Activated T-helper 2 cell treated with anti-CD3 and anti-CD28 coated beads, Interferon-gamma antibody, Interleukin-2, Interleukin-4, amounts not matched to agents 10 μg/mL and 5 μg/mL and 100 μg/mL, durations not matched to agents 14 hours and 24 hours and 36 hours (primary cell): Measurements from ENCODE around the gene FOXR1. TPM values are rescaled to one million over a fixed set of nuclear protein-coding genes. Genes with fewer than 3 reads are reported as not detected.

ENCODE experiments used
- DNase-seq: peaks from one replicate; pipeline ENCODE4 v3.0.0; 2021; ENCODE audit warnings: low spot score
- H3K27ac Mint-ChIP-seq: one replicate; pipeline ENCODE4 v1.8.0; 2021; ENCODE audit warnings: mixed read lengths
- H3K27me3 Mint-ChIP-seq: one replicate; pipeline ENCODE4 v1.8.0; 2021; ENCODE audit warnings: low read depth, mixed read lengths
- H3K36me3 Mint-ChIP-seq: one replicate; pipeline ENCODE4 v1.8.0; 2021; ENCODE audit warnings: low read depth, mixed read lengths
- H3K4me1 Mint-ChIP-seq: one replicate; pipeline ENCODE4 v1.8.0; 2021; ENCODE audit warnings: low read depth, mixed read lengths
- H3K4me3 Mint-ChIP-seq: one replicate; pipeline ENCODE4 v1.8.0; 2021; ENCODE audit warnings: low read depth, mild to moderate bottlenecking, moderate library complexity, mixed read lengths
- H3K9me3 Mint-ChIP-seq: one replicate; pipeline ENCODE4 v1.8.0; 2021; ENCODE audit warnings: mixed read lengths
- intact Hi-C: fragments of 100-400 bp; cut with micrococcal nuclease; formaldehyde crosslinking; loops from one replicate; pipeline ENCODE4 v1.15.1; 2023
- total RNA-seq: library from RNA; stranded (reverse); gene quantifications from 2 replicates; pipeline ENCODE4 v1.2.3, GENCODE V29; 2022

Gene FOXR1, protein sequence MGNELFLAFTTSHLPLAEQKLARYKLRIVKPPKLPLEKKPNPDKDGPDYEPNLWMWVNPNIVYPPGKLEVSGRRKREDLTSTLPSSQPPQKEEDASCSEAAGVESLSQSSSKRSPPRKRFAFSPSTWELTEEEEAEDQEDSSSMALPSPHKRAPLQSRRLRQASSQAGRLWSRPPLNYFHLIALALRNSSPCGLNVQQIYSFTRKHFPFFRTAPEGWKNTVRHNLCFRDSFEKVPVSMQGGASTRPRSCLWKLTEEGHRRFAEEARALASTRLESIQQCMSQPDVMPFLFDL
- total RNA-seq = not detected in 2 replicates

DNA sequence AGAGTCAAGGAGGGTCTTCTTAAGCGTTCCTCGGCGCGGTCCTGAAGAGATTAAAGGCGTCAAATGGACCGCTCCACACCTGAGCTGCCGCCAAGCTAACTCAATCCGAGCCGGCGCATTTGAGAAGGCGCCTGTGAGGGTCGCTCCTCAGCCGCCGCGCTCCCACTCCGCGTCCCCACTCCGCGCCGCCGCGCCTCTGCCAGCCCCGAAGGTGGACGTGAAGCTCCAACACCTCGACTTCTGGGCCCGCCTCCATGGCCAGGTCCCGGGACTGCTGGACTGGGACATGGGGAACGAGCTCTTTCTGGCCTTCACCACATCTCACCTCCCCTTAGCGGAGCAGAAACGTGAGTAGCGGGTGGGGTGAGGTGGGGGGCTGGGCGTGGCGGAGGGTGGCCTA, at the start of gene FOXR1:
Gene FOXR1 (plus strand): TSS at position 116 of the 400 bp plus-strand sequence. CDS start 171 bp downstream, at position 287.
- Mint-ChIP-seq H3K9me3 (no peaks in the 10 kb centered on the region), H3K4me1 (no peaks in the 10 kb centered on the region), H3K27ac (no peak within 1 kb of the TSS), H3K27me3 (peaks cover 21% of the 10 kb centered on the region), H3K4me3 (no peak within 1 kb of the TSS), H3K36me3 (no peaks in the 10 kb centered on the region)
- intact Hi-C loops = no loop called here
- DNase-seq = no peak

- H3K27me3 Mint-ChIP-seq = no peaks in the 10 kb centered on the region
- intact Hi-C loops = no loop called here
- no peak overlapping the region for H3K27ac Mint-ChIP-seq
- H3K36me3 Mint-ChIP-seq = peaks cover 5% of the 10 kb centered on the region
- peak overlapping the region; percentile 19 for H3K4me3 Mint-ChIP-seq
- peaks cover 69% of the 10 kb centered on the region for H3K4me1 Mint-ChIP-seq
- H3K9me3 Mint-ChIP-seq = no peaks in the 10 kb centered on the region
- DNase-seq = no peak
Measured at GRCh38 chr11:118921929-118922744, 49.4 kb upstream of the FOXR1 start.

DNA sequence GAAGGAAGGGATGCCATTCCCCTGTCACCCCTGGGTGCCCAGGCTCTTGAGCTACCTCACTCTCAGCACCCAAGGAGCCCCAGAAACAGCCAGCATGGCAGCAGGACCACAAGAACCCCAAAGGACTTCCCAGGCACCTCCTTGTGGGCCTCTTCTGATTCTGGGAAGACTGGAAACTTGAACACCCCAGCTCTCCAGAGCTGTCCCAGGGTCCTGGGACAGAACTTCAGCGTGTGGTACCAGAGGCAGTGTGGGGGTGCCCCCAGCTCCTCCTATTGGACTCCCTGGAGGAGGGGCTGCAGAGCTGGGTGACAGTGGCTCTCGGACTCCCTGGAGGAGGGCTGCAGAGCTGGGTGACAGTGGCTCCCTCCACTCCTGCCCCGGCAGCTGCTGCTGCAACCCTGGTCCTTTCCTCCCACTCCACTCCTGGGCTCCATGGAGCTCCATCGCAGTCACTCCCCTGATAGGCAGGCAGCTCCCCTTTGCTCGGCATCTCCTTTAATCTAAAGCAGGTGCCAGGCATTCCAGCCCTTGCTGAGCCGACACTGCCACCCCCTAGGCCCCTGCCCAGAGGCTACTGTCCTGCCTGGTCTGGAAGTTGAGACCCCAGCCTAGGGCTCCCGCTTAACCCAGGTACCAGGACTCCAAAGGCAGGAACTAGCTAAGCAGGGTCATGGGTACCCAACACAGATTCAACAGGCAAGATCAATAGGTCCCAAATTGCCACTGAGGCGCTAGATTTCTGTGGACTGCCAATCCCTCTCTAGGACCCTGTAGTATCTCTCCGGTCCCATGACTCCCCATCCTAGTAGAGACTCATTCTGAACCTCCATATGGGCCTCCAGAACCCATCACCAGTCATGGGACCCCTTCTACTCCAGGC, 48.6 kb upstream of the FOXR1 start:
- Mint-ChIP-seq H3K4me1 (peaks cover 67% of the 10 kb centered on the region), H3K4me3 (peak overlapping the region; percentile 79)
- DNase-seq = no peak

DNA sequence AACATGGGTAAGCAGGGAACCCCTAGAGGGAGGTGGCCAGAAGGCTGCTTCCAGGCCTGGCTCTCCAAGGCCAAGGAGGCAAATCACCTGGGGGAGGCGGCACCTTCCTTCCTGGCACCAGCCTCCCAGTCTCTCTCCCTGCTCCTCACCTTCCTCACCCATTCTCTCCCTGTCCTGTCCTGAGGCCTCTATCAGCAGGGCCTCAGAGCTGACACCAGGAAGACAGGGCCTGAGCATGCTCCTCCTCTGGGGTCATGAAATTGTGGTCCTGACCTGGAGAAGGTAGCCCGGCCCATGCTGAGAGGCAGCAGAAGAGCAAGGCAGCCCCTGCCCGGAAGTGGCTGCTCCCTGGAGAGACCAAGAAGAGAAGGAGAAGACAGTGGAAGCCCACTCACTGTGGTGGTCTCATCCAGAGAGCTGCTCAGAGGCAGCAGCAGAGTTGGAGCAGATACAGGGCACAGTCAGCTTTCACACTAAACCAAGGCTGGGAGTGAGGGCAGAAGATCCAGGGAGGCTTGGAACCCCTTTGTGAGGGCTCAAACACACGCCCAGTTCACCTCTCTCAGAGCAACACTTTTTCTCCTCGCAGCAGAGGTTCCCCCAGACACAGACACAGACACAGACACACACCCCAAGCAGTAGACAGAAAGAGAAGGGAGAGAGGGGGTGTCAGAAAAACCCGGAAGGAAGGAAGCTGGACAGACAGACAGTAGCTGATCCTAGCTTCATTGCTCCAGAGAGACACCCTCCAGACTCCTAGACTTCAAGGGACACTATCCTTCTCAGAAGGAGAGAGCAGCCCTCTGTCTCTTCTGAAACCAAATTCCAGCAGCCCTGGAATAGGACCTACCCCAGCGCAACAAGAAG, 47.6 kb upstream of the FOXR1 start:
- Mint-ChIP-seq H3K36me3 (no peaks in the 10 kb centered on the region), H3K4me1 (peaks cover 64% of the 10 kb centered on the region), H3K27me3 (no peaks in the 10 kb centered on the region), H3K4me3 (peak overlapping the region; percentile 79), H3K9me3 (no peaks in the 10 kb centered on the region), H3K27ac (peak overlapping the region; percentile 72)
- intact Hi-C loops = no loop called here
- DNase-seq = no peak

More for the DNA sequence above, 48.6 kb upstream of the FOXR1 start:
- Mint-ChIP-seq H3K27ac (peak overlapping the region; percentile 72), H3K27me3 (no peaks in the 10 kb centered on the region), H3K36me3 (no peaks in the 10 kb centered on the region), H3K9me3 (no peaks in the 10 kb centered on the region)
- intact Hi-C loops = no loop called here

DNA sequence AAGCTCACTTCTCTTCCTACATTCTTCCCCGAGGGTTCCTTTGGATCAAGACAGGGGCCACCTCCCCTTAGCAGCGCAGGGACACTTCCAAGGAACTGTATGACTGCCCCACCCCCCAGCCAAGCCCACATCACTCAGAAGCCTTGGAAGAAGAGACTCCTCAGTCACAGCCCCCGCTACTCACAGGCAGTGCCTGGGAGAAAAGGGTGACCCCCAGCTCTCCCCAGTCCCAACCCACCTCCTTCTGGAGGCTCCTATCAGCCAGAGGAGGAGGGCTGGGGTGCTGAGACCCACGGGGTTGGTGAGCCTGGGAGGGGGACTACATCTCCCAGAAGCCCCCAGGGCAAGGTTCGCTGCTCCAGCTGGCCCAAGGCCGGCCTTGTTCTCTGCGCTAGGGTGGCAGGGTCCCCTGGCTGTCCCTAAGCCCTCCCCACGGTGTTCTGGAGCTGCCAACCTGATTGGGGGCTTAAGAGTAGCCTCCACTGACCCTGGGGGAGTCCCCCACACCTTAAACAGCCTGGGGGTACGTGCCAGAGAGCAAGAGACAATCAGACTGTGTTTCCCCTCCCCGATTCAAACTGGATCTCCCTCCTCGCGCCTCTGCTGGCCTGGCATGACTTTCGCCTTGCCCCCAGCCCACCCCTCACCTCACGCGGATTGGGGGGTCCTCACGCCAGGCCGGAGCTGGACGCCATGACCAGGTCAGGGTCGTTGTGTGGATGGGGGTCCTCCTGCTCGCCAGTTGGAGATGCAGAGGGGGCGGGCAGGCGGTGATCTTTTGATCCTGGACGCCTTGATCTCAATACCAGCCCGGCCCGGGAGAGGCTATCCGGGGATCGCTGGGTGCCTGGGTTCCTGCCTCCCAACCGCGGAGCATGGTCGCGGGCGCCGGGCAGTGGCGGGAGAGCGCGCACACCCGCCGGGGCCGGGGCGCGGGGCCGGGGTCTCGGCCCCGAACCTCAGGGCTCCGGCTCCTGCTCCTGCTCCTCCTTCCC, 46.7 kb upstream of the FOXR1 start:
- peak overlapping the region; percentile 79 for H3K4me3 Mint-ChIP-seq
- H3K9me3 Mint-ChIP-seq = no peaks in the 10 kb centered on the region
- no peaks in the 10 kb centered on the region for H3K27me3 Mint-ChIP-seq
- H3K4me1 Mint-ChIP-seq = peaks cover 55% of the 10 kb centered on the region
- peak overlapping the region; percentile 72 for H3K27ac Mint-ChIP-seq
- H3K36me3 Mint-ChIP-seq = no peaks in the 10 kb centered on the region
- DNase-seq = peak; percentile 45
- intact Hi-C loops = loop anchor here (5.0 kb wide), 2 partner anchors 92 to 177 kb away; partner anchors contain the start of genes DPAGT1, RPS25 and TRAPPC4

GRCh38 chr11:118927554-118928100, 43.9 kb upstream of the FOXR1 start:
- H3K36me3 Mint-ChIP-seq = no peaks in the 10 kb centered on the region
- peak overlapping the region; percentile 91 for H3K27ac Mint-ChIP-seq
- intact Hi-C loops = loop anchor here (1.0 to 5.0 kb wide), 8 partner anchors 9 to 237 kb away; partner anchors contain the start of genes CENATAC, CXCR5, DPAGT1 and RPS25
- peak overlapping the region; percentile 84 for H3K4me3 Mint-ChIP-seq
- H3K27me3 Mint-ChIP-seq = no peaks in the 10 kb centered on the region
- DNase-seq = no peak
- no peaks in the 10 kb centered on the region for H3K9me3 Mint-ChIP-seq
- peaks cover 50% of the 10 kb centered on the region for H3K4me1 Mint-ChIP-seq

GRCh38 chr11:118928101-118928869, 43.3 kb upstream of the FOXR1 start:
- no peaks in the 10 kb centered on the region for H3K9me3 Mint-ChIP-seq
- intact Hi-C loops = loop anchor here (1.0 to 5.0 kb wide), 8 partner anchors 10 to 238 kb away; partner anchors contain the start of genes CENATAC, CXCR5, DPAGT1 and RPS25
- peak; percentile 86 for DNase-seq
- H3K4me3 Mint-ChIP-seq = peak overlapping the region; percentile 84
- H3K36me3 Mint-ChIP-seq = no peaks in the 10 kb centered on the region
- H3K27me3 Mint-ChIP-seq = no peaks in the 10 kb centered on the region
- peak overlapping the region; percentile 91 for H3K27ac Mint-ChIP-seq
- peaks cover 46% of the 10 kb centered on the region for H3K4me1 Mint-ChIP-seq

- intact Hi-C loops = loop anchor here (1.0 to 5.0 kb wide), 9 partner anchors 11 to 239 kb away; partner anchors contain the start of genes CENATAC, CXCR5, DPAGT1 and RPS25
- peak; percentile 51 for DNase-seq
- peak overlapping the region; percentile 84 for H3K4me3 Mint-ChIP-seq
- peaks cover 40% of the 10 kb centered on the region for H3K4me1 Mint-ChIP-seq
- peak overlapping the region; percentile 91 for H3K27ac Mint-ChIP-seq
- no peaks in the 10 kb centered on the region for H3K9me3 Mint-ChIP-seq
- H3K36me3 Mint-ChIP-seq = no peaks in the 10 kb centered on the region
- H3K27me3 Mint-ChIP-seq = no peaks in the 10 kb centered on the region
Measured at GRCh38 chr11:118928870-118929500, 42.6 kb upstream of the FOXR1 start.

GRCh38 chr11:118929501-118930093, 42.0 kb upstream of the FOXR1 start:
- DNase-seq = peak; percentile 67
- H3K9me3 Mint-ChIP-seq = no peaks in the 10 kb centered on the region
- H3K27me3 Mint-ChIP-seq = no peaks in the 10 kb centered on the region
- H3K27ac Mint-ChIP-seq = peak overlapping the region; percentile 87
- H3K4me1 Mint-ChIP-seq = peaks cover 34% of the 10 kb centered on the region
- intact Hi-C loops = loop anchor here (1.0 to 5.0 kb wide), 5 partner anchors 22 to 173 kb away; partner anchors contain the start of genes CXCR5, DPAGT1, RPS25 and TRAPPC4
- H3K36me3 Mint-ChIP-seq = no peaks in the 10 kb centered on the region
- peak overlapping the region; percentile 84 for H3K4me3 Mint-ChIP-seq
